ENCODE results near the gene RFTN1.
"Not testable (repeated sequence)": the region's sequence is repeated elsewhere in the genome, so short reads cannot be mapped to it uniquely, and the experiment has no call there.

Gene RFTN1

GRCh38 chr3:16507578-16508242, 5.8 kb downstream of the RFTN1 start:
- DNase-seq (ENCODE audit: low read depth): no peak

DNA sequence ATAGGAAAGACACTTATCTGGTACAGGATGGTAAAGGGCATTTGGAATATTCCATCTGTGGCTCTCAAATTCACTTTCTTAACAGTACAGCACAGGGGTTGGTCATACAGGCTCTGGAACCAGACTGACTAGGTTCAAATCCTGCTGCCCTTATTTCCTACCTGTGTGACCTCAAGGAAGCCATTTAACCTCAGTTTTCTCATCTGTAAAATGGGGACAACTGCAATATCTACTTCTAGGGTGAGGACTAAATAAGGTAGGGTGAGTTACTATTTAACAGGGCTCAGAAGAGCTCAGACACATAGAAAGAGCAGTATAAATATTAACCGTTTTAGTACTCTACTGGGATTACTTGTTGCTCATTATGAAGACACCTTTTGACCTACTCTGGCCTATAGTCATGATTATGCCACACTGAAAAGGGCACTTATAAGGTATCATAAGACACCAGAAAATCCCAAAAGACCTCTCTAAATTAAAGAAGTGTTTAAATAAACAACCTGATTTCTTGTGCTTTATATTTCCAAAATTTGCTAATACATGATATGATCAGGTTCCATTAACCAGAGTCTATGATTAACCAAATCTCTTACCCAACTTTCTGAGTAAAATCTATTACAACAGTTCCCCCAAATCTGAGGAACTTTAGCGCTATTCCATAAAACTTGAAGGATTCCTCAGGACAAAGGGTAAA, 6.5 kb downstream of the RFTN1 start:
- no peak for DNase-seq (ENCODE audit: low read depth)

DNA sequence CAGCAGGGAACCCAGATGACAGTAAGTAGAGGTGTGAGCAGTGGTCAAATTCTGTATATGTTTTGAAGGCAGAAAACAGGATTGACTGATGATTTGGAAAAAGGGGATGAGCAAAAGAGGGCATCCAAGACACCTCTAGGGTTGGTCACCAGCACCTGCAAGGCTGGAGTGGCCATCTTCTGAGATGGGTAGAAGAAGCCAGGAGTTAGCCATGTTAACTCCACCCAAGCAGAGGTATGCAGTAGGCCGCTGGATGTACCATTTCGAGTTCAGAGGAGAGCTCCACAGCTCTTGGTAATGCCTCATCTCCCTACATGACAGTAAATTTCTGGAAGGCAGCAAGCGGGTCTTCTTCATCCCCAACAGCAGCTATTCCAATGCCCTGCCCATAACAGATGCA, 7.0 kb downstream of the RFTN1 start:
- DNase-seq (ENCODE audit: low read depth): no peak

DNA sequence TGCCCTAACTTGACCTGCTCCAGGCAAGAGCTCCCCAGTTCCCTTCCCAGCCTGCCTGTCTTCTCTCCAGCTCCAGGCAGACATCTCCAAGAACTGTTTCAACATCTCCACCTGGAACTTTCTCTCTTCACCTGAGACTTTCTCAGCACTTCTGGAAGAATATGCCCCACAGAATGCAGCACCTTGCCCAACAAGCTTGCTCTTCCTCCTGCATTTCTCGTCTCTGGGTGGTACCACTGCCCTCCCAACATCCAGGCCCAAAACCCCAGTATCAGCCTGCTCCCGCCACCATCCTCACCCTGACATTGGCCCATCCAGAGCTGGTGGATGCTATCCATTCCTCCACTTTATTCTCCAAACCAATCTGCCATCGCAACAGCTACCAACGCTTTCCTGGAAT, 8.8 kb downstream of the RFTN1 start:
- no peak for DNase-seq (ENCODE audit: low read depth)

GRCh38 chr3:16504242-16504641, 9.3 kb downstream of the RFTN1 start:
- DNase-seq (ENCODE audit: low read depth): no peak

DNA sequence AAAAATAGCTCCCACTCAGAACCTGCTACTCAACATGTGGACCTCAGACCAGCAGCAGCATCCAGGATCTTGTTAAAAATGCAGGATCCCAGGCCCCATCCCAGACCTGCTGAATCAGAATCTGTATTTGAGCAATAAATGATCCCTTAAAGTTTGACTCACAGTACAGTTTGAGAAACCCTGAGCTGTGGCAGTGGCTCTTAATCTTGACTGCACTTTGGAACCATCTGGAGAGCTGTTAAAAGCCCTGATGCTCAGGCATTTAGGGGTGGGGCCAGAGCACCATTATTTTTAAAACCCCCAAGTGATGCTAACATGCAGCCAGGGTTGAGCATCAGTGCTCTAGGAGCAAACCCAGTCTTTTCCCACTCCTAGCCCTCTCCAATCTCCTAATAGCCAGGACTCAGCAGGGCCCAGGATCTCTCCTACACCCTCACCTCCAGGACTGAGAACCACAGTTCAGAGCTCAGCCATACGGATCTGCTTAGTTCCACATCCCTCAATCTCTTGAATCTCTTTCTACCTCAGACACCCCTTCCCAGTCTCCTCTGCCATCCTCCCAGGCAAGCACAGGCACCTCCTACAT, 10.2 kb downstream of the RFTN1 start:
- no peak for DNase-seq (ENCODE audit: low read depth)

GRCh38 chr3:16502347-16502908, 11.1 kb downstream of the RFTN1 start:
- no peak for DNase-seq (ENCODE audit: low read depth)

- no peak for DNase-seq (ENCODE audit: low read depth)
Measured at GRCh38 chr3:16501376-16501775, 12.1 kb downstream of the RFTN1 start.

DNA sequence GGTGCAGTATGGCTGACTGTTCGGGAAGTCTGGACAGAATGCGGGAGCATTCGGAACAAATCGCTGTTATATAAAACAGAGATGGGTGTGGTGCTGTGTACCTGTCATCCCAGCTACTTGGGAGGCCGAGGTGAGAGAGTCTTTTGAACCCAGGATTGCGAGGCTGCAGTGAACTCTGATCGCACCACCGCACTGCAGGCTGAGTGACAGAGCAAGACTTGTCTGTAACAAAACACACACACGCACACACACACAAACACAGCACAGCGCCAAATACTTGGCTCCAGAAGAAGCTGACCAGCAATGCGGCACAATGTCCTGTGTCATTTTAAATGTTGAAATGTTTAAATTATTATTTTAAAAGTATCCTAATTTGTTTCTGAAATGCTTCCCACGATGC, 12.6 kb downstream of the RFTN1 start:
- no peak for DNase-seq (ENCODE audit: low read depth)

DNA sequence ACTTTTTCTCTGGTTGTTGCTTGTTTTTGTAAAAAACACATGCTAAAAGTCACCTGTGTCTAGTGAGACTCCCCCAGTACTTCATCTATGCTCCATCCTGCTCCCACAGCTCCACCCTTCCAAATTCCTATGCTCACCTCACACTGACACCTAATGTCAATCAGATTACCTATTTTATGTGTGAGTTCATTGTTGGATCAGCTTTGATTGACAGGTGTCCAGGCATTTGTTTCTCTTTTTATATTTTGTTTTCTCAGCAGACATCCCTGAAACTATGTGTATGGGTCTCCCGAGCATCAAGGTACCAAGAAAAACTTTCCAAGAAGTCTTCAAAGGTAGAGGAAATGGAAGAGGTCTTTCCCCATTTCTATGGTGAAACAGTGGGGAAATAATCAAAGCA, 13.4 kb downstream of the RFTN1 start:
- no peak for DNase-seq (ENCODE audit: low read depth)

- DNase-seq (ENCODE audit: low read depth): no peak
Measured at GRCh38 chr3:16499351-16499750, 14.1 kb downstream of the RFTN1 start.

DNA sequence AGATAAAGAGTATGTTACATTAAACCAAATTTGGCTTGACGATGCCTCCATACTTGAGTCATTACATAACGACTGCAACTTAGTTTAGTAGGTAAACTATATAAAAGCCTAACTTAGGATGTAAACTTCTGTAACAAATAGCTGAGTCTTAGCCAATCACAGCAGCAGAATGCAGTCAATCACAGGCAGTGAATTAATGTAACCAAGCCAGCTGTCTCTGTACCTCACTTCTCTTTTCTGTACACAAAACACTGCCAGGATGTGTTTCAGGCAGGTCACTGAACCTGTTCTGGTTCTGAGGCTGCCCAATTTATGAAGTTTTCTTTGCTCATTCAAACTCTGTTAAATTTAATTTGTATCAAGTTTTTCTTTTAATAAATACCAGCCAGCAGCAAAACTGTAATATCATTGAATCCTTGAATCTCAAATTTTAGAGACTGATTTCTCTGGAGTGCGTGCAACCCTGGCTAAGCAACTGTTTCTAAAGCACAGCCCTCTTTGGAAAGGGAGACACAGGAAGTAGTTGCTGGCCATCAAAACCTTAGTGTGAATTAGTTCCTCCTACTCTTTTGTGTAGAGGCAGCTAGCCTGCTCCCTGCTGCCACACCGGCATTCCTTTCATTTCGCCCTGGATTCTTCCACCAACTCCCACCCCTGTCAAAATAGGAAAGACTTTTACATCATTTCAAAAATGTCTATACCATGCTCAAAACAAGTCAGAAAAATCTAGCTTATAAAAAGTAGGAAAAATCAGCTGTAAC, 15.2 kb downstream of the RFTN1 start:
- DNase-seq (ENCODE audit: low read depth): no peak

GRCh38 chr3:16496408-16497222, 16.9 kb downstream of the RFTN1 start:
- DNase-seq (ENCODE audit: low read depth): no peak

DNA sequence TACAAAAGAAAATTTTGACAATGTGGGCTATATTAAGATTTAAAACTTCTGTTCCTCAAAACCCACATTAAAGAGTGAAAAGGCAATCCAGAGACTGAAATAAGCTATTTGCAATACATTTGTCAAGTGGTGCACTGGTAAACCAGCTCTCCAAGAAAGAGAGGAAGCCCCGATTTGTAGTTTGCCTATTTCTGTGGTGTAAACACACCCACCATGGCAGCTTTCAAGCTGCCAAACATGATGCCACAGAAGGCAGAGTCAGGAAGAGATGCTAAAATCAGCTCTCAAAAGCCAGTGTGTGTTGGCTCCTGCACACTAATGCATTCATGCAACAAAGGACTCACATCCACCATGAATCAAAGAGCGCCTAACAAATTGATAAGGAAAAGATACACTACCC, 17.5 kb downstream of the RFTN1 start:
- no peak for DNase-seq (ENCODE audit: low read depth)

GRCh38 chr3:16494814-16495431, 18.6 kb downstream of the RFTN1 start:
- DNase-seq (ENCODE audit: low read depth): no peak

- no peak for DNase-seq (ENCODE audit: low read depth)
Measured at GRCh38 chr3:16494094-16494493, 19.4 kb downstream of the RFTN1 start.

- no peak for DNase-seq (ENCODE audit: low read depth)
Measured at GRCh38 chr3:16490062-16490619, 23.4 kb downstream of the RFTN1 start.

DNA sequence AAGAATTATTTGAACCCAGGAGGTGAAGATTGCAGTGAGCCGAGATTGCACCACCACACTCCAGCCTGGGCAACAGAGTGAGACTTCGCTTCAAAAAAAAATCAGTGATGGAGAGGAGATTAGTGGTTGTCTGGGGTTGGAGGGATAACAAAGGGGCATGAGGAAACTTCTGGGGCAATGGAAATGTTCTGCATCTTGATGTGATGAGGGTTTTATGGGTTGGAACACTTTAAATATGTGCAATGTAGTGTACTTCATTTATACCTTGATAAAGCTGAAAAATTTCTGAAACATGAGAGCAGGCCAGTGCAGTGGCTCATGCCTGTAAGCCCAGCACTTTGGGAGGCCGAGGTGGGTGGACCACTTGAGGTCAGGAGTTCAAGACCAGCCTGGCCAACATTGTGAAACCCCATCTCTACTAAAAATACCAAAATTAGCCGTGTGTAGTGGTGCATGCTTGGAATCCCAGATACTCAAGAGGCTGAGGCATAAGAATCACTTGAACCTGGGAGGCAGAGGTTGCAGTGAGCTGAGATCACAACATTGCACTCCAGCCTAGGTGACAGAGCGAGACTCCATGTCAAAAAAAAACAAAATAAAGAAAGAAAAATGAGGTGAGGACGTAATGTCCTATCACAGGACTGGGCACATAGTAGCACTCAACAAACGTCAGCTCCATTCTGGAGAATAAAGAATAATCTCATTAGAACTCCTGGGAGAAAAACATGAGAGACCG, 24.0 kb downstream of the RFTN1 start:
- DNase-seq (ENCODE audit: low read depth): not testable (repeated sequence)

- DNase-seq (ENCODE audit: low read depth): no peak
Measured at GRCh38 chr3:16488637-16489036, 24.9 kb downstream of the RFTN1 start.

GRCh38 chr3:16487511-16488175, 25.9 kb downstream of the RFTN1 start:
- DNase-seq (ENCODE audit: low read depth): no peak

Data from activated T-cell treated with anti-CD3 and anti-CD28 coated beads for 24 hours (primary cell).